HG03097 (cell line): Measurements from ENCODE around the gene IL33.
A peak's percentile ranks its signal among the peaks of the same experiment; 100 is the strongest.
"Not testable (repeated sequence)": the region's sequence is repeated elsewhere in the genome, so short reads cannot be mapped to it uniquely, and the experiment has no call there.

ENCODE experiments used
- ATAC-seq: cut with Tn5 transposase; IDR thresholded peaks from one replicate; pipeline ENCODE4 v1.9.1; 2021; ENCODE audit not compliant: unreplicated experiment, low FRiP score

The IL33 gene

GRCh38 chr9:6215562-6215961 lies at the start of gene IL33:
Gene IL33, plus strand, starts transcription at chr9:6215807. Its CDS starts 25,888 bp downstream, at chr9:6241695.
- no peak for ATAC-seq

- ATAC-seq = no peak
These were observed 43.9 kb upstream of the IL33 start for GRCh38 chr9:6171667-6172066.

GRCh38 chr9:6173914-6174313 lies 41.7 kb upstream of the IL33 start:
- ATAC-seq = no peak

GRCh38 chr9:6182549-6183226 lies 32.9 kb upstream of the IL33 start:
- ATAC-seq = not testable (repeated sequence)

GRCh38 chr9:6183227-6183551 lies 32.4 kb upstream of the IL33 start:
- ATAC-seq = no peak

GRCh38 chr9:6183627-6184026 lies 32.0 kb upstream of the IL33 start:
- ATAC-seq = no peak

- ATAC-seq = peak; percentile 97
These were observed 30.6 kb upstream of the IL33 start for GRCh38 chr9:6184749-6185645.

- no peak for ATAC-seq
These were observed 28.9 kb upstream of the IL33 start for GRCh38 chr9:6186691-6187090.

GRCh38 chr9:6187272-6187671 lies 28.3 kb upstream of the IL33 start:
- ATAC-seq = no peak

GRCh38 chr9:6188466-6188865 lies 27.1 kb upstream of the IL33 start:
- no peak for ATAC-seq

GRCh38 chr9:6188906-6189305 lies 26.7 kb upstream of the IL33 start:
- ATAC-seq = no peak

- no peak for ATAC-seq
These were observed 20.7 kb upstream of the IL33 start for GRCh38 chr9:6194934-6195333.

- ATAC-seq = no peak
These were observed 19.8 kb upstream of the IL33 start for GRCh38 chr9:6195714-6196360.

- no peak for ATAC-seq
These were observed 18.3 kb upstream of the IL33 start for GRCh38 chr9:6197330-6197729.

- no peak for ATAC-seq
These were observed 17.4 kb upstream of the IL33 start for GRCh38 chr9:6198251-6198650.

GRCh38 chr9:6199596-6199995 lies 16.0 kb upstream of the IL33 start:
- ATAC-seq = no peak

GRCh38 chr9:6200761-6201160 lies 14.8 kb upstream of the IL33 start:
- no peak for ATAC-seq

GRCh38 chr9:6209966-6210365 lies 5.6 kb upstream of the IL33 start:
- ATAC-seq = no peak

GRCh38 chr9:6212722-6213375 lies 2.8 kb upstream of the IL33 start:
- ATAC-seq = no peak

GRCh38 chr9:6214434-6214833 lies 1.2 kb upstream of the IL33 start:
- ATAC-seq = no peak

- no peak for ATAC-seq
These were observed 704 bp upstream of the IL33 start for GRCh38 chr9:6214903-6215302.
